Measurements from ENCODE around the gene PDE6H. TPM values are rescaled to one million over a fixed set of nuclear protein-coding genes. Genes with fewer than 3 reads are reported as not detected.

The PDE6H gene
- polyA plus RNA-seq, 4 donors = not detected

GRCh38 chr12:14934511-14934910 lies 38.3 kb upstream of the PDE6H start:
- H3K4me1 ChIP-seq (ENCODE audit: control insufficient read depth in 3 of 3, insufficient read depth in 2 of 3, low read depth in 1 of 3, low read length in 2 of 3) = peaks cover 0 to 19% (median 0%) of the 10 kb centered on the region in 3 donors
- peak overlapping the region in 1 of 3 donors; percentile 63 for H3K27ac ChIP-seq (ENCODE audit: low read depth in 1 of 3, low read length in 2 of 3)
- FAIRE-seq = no peak
- WGBS, 3 donors = 87 to 97% (median 92%) methylated on average over 2 of the region's 2 CpGs
- H3K4me3 ChIP-seq (ENCODE audit: low read depth in 1 of 3, low read length in 3 of 3) = no peak overlapping the region
- no peaks in the 10 kb centered on the region for H3K36me3 ChIP-seq (ENCODE audit: control insufficient read depth in 3 of 3, insufficient read depth in 2 of 3, low read depth in 1 of 3, low read length in 3 of 3)
- H3K27me3 ChIP-seq (ENCODE audit: control insufficient read depth in 3 of 3, insufficient read depth in 3 of 3, low read length in 3 of 3) = no peaks in the 10 kb centered on the region
- no peak for DNase-seq
- no peaks in the 10 kb centered on the region for H3K9me3 ChIP-seq (ENCODE audit: control insufficient read depth in 2 of 2, insufficient read depth in 1 of 2, low read depth in 1 of 2, low read length in 1 of 2)

GRCh38 chr12:14935031-14935430 lies 37.8 kb upstream of the PDE6H start:
- FAIRE-seq (no peak), DNase-seq (peak in 1 of 2 donors; percentile 76)
- Histone ChIP-seq H3K4me1 (ENCODE audit: control insufficient read depth in 3 of 3, insufficient read depth in 2 of 3, low read depth in 1 of 3, low read length in 2 of 3) (peaks cover 0 to 19% (median 0%) of the 10 kb centered on the region in 3 donors), H3K9me3 (ENCODE audit: control insufficient read depth in 2 of 2, insufficient read depth in 1 of 2, low read depth in 1 of 2, low read length in 1 of 2) (no peaks in the 10 kb centered on the region), H3K27ac (ENCODE audit: low read depth in 1 of 3, low read length in 2 of 3) (peak overlapping the region in 1 of 3 donors; percentile 63), H3K4me3 (ENCODE audit: low read depth in 1 of 3, low read length in 3 of 3) (no peak overlapping the region), H3K27me3 (ENCODE audit: control insufficient read depth in 3 of 3, insufficient read depth in 3 of 3, low read length in 3 of 3) (no peaks in the 10 kb centered on the region), H3K36me3 (ENCODE audit: control insufficient read depth in 3 of 3, insufficient read depth in 2 of 3, low read depth in 1 of 3, low read length in 3 of 3) (no peaks in the 10 kb centered on the region)
- 14 to 57% (median 38%) methylated on average over 4 of the region's 4 CpGs for WGBS, 3 donors

- H3K4me3 ChIP-seq (ENCODE audit: low read depth in 1 of 3, low read length in 3 of 3) = no peak overlapping the region
- DNase-seq = no peak
- no peak overlapping the region for H3K27ac ChIP-seq (ENCODE audit: low read depth in 1 of 3, low read length in 2 of 3)
- no peaks in the 10 kb centered on the region for H3K27me3 ChIP-seq (ENCODE audit: control insufficient read depth in 3 of 3, insufficient read depth in 3 of 3, low read length in 3 of 3)
- peaks cover 0 to 19% (median 0%) of the 10 kb centered on the region in 3 donors for H3K4me1 ChIP-seq (ENCODE audit: control insufficient read depth in 3 of 3, insufficient read depth in 2 of 3, low read depth in 1 of 3, low read length in 2 of 3)
- no peak for FAIRE-seq
- H3K36me3 ChIP-seq (ENCODE audit: control insufficient read depth in 3 of 3, insufficient read depth in 2 of 3, low read depth in 1 of 3, low read length in 3 of 3) = no peaks in the 10 kb centered on the region
- H3K9me3 ChIP-seq (ENCODE audit: control insufficient read depth in 2 of 2, insufficient read depth in 1 of 2, low read depth in 1 of 2, low read length in 1 of 2) = no peaks in the 10 kb centered on the region
- WGBS, 3 donors = 76 to 88% (median 83%) methylated on average over 6 of the region's 6 CpGs
These were observed 36.5 kb upstream of the PDE6H start for GRCh38 chr12:14936224-14936861.

- H3K27me3 ChIP-seq (ENCODE audit: control insufficient read depth in 3 of 3, insufficient read depth in 3 of 3, low read length in 3 of 3) = no peaks in the 10 kb centered on the region
- H3K4me3 ChIP-seq (ENCODE audit: low read depth in 1 of 3, low read length in 3 of 3) = no peak overlapping the region
- H3K27ac ChIP-seq (ENCODE audit: low read depth in 1 of 3, low read length in 2 of 3) = no peak overlapping the region
- no peaks in the 10 kb centered on the region for H3K36me3 ChIP-seq (ENCODE audit: control insufficient read depth in 3 of 3, insufficient read depth in 2 of 3, low read depth in 1 of 3, low read length in 3 of 3)
- FAIRE-seq (no peak), DNase-seq (no peak)
- H3K4me1 ChIP-seq (ENCODE audit: control insufficient read depth in 3 of 3, insufficient read depth in 2 of 3, low read depth in 1 of 3, low read length in 2 of 3) = peaks cover 0 to 19% (median 0%) of the 10 kb centered on the region in 3 donors
- H3K9me3 ChIP-seq (ENCODE audit: control insufficient read depth in 2 of 2, insufficient read depth in 1 of 2, low read depth in 1 of 2, low read length in 1 of 2) = no peaks in the 10 kb centered on the region
- WGBS, 3 donors = 88 to 97% (median 94%) methylated on average over 3 of the region's 3 CpGs
These were observed 35.8 kb upstream of the PDE6H start for GRCh38 chr12:14937014-14937413.

- Histone ChIP-seq H3K27ac (ENCODE audit: low read depth in 1 of 3, low read length in 2 of 3) (peak overlapping the region in 1 of 3 donors; percentile 14), H3K36me3 (ENCODE audit: control insufficient read depth in 3 of 3, insufficient read depth in 2 of 3, low read depth in 1 of 3, low read length in 3 of 3) (no peaks in the 10 kb centered on the region), H3K4me1 (ENCODE audit: control insufficient read depth in 3 of 3, insufficient read depth in 2 of 3, low read depth in 1 of 3, low read length in 2 of 3) (peaks cover 0 to 19% (median 0%) of the 10 kb centered on the region in 3 donors), H3K9me3 (ENCODE audit: control insufficient read depth in 2 of 2, insufficient read depth in 1 of 2, low read depth in 1 of 2, low read length in 1 of 2) (no peaks in the 10 kb centered on the region), H3K4me3 (ENCODE audit: low read depth in 1 of 3, low read length in 3 of 3) (no peak overlapping the region), H3K27me3 (ENCODE audit: control insufficient read depth in 3 of 3, insufficient read depth in 3 of 3, low read length in 3 of 3) (no peaks in the 10 kb centered on the region)
- no peak for FAIRE-seq
- 69 to 76% (median 74%) methylated on average over 1 of the region's 1 CpG for WGBS, 3 donors
- no peak for DNase-seq
These were observed 35.2 kb upstream of the PDE6H start for GRCh38 chr12:14937689-14938088.

GRCh38 chr12:14938301-14938700 lies 34.5 kb upstream of the PDE6H start, which contains the start of gene ERP27:
Gene ERP27, minus strand, starts transcription at chr12:14938537. Its CDS starts 29 bp downstream, at chr12:14938508.
- H3K27me3 ChIP-seq (ENCODE audit: control insufficient read depth in 3 of 3, insufficient read depth in 3 of 3, low read length in 3 of 3) = no peaks in the 10 kb centered on the region
- 16 to 67% (median 41%) methylated on average over 3 of the region's 3 CpGs for WGBS, 3 donors
- no peak for FAIRE-seq
- H3K9me3 ChIP-seq (ENCODE audit: control insufficient read depth in 2 of 2, insufficient read depth in 1 of 2, low read depth in 1 of 2, low read length in 1 of 2) = no peaks in the 10 kb centered on the region
- H3K36me3 ChIP-seq (ENCODE audit: control insufficient read depth in 3 of 3, insufficient read depth in 2 of 3, low read depth in 1 of 3, low read length in 3 of 3) = no peaks in the 10 kb centered on the region
- DNase-seq = peak in 1 of 2 donors; percentile 67
- peak within 1 kb of the TSS in 1 of 3 donors; percentile 14 for H3K27ac ChIP-seq (ENCODE audit: low read depth in 1 of 3, low read length in 2 of 3)
- H3K4me3 ChIP-seq (ENCODE audit: low read depth in 1 of 3, low read length in 3 of 3) = no peak within 1 kb of the TSS
- peaks cover 0 to 19% (median 0%) of the 10 kb centered on the region in 3 donors for H3K4me1 ChIP-seq (ENCODE audit: control insufficient read depth in 3 of 3, insufficient read depth in 2 of 3, low read depth in 1 of 3, low read length in 2 of 3)

- FAIRE-seq = no peak
- 91 to 95% (median 95%) methylated on average over 2 of the region's 2 CpGs for WGBS, 3 donors
These were observed 31.5 kb upstream of the PDE6H start for GRCh38 chr12:14941369-14941768.

GRCh38 chr12:14942196-14942931 lies 30.5 kb upstream of the PDE6H start:
- no peak for FAIRE-seq
- Histone ChIP-seq H3K27me3 (ENCODE audit: control insufficient read depth in 3 of 3, insufficient read depth in 3 of 3, low read length in 3 of 3) (no peaks in the 10 kb centered on the region), H3K4me3 (ENCODE audit: low read depth in 1 of 3, low read length in 3 of 3) (no peak overlapping the region), H3K36me3 (ENCODE audit: control insufficient read depth in 3 of 3, insufficient read depth in 2 of 3, low read depth in 1 of 3, low read length in 3 of 3) (no peaks in the 10 kb centered on the region), H3K9me3 (ENCODE audit: control insufficient read depth in 2 of 2, insufficient read depth in 1 of 2, low read depth in 1 of 2, low read length in 1 of 2) (no peaks in the 10 kb centered on the region), H3K4me1 (ENCODE audit: control insufficient read depth in 3 of 3, insufficient read depth in 2 of 3, low read depth in 1 of 3, low read length in 2 of 3) (peaks cover 0 to 6% (median 2%) of the 10 kb centered on the region in 3 donors), H3K27ac (ENCODE audit: low read depth in 1 of 3, low read length in 2 of 3) (no peak overlapping the region)
- WGBS, 3 donors = 77 to 90% (median 87%) methylated on average over 12 of the region's 12 CpGs
- DNase-seq = no peak

More at GRCh38 chr12:14941369-14941768, 31.5 kb upstream of the PDE6H start:
- H3K4me3 ChIP-seq (ENCODE audit: low read depth in 1 of 3, low read length in 3 of 3) = no peak overlapping the region
- no peaks in the 10 kb centered on the region for H3K9me3 ChIP-seq (ENCODE audit: control insufficient read depth in 2 of 2, insufficient read depth in 1 of 2, low read depth in 1 of 2, low read length in 1 of 2)
- peaks cover 0 to 6% (median 0%) of the 10 kb centered on the region in 3 donors for H3K4me1 ChIP-seq (ENCODE audit: control insufficient read depth in 3 of 3, insufficient read depth in 2 of 3, low read depth in 1 of 3, low read length in 2 of 3)
- no peaks in the 10 kb centered on the region for H3K27me3 ChIP-seq (ENCODE audit: control insufficient read depth in 3 of 3, insufficient read depth in 3 of 3, low read length in 3 of 3)
- H3K36me3 ChIP-seq (ENCODE audit: control insufficient read depth in 3 of 3, insufficient read depth in 2 of 3, low read depth in 1 of 3, low read length in 3 of 3) = no peaks in the 10 kb centered on the region
- DNase-seq = no peak
- no peak overlapping the region for H3K27ac ChIP-seq (ENCODE audit: low read depth in 1 of 3, low read length in 2 of 3)

Measured in small intestine (tissue), 7 donors.